ENCODE data around the gene COQ7.
A peak's percentile ranks its signal among the peaks of the same experiment; 100 is the strongest.

Gene COQ7

DNA sequence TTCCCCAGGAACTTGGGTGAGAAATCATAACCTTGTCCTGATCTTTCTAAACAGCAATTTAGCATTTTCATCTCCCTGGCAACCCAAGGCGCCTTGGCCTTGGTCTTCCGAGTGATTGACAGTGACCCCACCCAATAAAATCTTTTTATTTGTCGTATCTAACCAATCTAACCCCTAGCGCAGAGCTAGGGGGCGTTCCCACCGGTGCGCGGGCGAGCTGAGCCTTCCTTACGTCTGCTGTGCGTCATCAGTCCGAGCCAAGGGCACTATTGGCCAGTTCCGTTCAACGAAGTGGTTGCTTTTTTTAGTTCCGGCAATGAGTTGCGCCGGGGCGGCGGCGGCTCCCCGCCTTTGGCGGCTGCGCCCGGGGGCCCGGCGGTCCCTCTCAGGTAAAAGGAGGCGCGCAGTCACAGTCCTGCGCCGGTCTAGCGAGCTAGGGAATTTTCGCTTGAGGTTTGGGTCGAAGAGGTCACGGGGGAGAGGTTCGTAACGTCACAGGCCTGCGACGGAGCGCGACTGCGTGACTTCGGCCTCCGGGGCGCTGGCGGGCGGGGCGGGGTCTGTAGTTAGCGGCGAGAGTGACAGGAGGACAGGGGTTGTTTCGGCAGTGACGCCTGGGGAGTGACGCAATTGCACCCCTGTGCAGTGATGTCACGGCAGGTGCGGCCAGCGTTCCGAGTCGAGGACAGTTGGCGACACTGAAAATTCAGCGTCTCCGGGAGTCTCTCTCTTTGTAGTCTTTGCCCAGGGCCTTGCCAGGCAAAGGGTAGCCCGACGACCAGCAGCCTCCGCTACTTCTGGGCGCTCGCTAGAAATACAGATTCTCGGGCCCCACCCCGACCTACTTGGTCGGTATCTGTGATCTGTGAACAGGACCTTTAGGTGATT, at the start of gene COQ7:
Gene COQ7, plus strand, starts transcription at position 266 of the 888 bp plus-strand sequence. Its CDS starts 51 bp downstream, at position 317.
- DNase-seq (ENCODE audit: low read depth in 2 of 2): peak; percentile 92 to 95

DNA sequence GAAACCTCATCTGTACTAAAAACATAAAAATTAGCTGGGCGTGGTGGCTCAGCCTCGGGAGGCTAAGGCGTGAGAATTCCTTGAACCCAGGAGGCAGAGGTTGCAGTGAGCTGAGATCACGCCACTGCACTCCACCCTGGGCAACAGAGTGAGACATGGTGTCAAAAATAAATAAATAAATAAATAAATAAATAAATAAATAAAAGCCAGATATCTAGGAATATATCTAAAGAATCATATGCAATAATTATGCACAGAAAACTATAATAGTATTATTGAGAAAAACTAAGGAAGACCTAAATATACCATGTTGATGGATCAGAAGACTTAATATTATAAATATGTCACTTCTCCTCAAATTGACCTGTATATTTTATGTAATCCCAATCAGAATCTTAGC, 46.7 kb upstream of the COQ7 start:
- no peak for DNase-seq (ENCODE audit: low read depth in 2 of 2)

DNA sequence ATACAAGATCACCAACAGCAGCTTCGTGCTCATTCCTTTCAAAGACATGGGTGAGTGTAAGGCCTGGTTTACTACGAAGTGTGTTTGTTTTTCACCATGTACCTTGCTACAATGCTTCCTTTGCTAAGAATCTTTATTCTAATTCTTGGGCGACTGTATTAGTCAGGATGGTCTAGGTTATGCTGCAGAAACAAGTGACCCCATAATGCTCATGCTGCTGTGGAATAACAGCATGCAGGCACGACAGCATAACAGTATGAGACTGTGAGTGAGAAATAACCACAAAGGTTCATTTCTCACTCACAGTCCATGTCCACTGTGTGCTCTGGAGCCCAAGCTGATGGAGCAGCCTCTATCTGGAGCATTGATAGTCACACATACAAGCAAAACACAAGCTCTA, 45.7 kb upstream of the COQ7 start:
- DNase-seq (ENCODE audit: low read depth in 2 of 2): no peak

DNA sequence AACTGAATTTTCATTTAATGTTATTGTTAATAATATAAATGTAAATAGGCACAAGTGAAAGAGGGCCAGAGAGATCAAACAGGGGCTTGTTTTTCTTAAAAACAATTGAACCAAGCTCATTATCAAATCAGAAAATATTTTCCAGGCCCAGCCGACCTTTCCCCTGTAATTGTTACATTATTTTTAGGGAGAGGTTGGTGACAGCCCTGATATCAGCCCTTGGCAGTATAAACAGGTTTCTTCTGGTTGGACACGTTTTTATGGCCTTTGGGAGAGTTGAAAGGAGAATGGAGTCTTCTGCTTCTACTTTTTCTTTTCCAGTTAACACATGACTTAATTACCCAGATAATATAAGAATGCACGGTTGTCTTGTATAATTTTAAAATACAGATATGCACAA, 40.0 kb upstream of the COQ7 start:
- DNase-seq (ENCODE audit: low read depth in 2 of 2): no peak

DNA sequence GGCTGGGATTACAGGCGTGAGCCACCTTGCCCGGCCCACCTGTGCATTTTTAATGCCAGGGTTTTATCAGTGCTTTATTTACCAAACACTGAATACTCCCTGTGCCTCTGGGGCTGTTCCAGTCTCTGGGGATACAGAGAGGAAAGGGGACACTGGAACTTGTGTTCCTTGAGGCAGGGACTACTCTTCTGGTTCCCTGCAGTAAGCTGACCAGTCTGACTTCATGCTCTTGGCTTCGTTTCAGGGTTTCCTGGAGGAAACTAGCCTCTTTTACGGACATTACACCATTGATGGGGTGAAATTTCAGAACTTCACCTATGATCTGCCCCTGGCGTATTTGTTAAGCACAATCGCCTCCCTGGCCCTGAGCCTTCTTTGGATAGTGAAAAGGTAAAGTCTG, 37.4 kb upstream of the COQ7 start:
- no peak for DNase-seq (ENCODE audit: low read depth in 2 of 2)

DNA sequence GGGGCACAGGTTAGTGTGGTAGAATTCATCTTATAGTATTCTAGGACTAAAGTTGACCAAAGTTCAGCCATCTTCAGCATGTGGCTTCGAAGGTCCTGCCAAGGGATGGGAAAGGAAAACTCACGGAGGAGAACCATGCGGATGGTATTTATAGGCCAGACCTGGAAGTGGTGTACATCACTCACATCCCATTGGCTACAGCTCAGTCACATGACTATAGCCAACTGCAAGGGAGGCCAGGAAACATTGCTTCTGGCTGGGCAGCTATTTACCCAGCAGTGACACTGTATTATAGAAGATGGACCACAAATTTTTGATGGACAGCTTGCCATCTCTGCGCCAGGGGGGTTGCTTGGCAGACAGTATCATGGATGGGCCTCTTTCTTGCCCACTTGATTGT, 35.7 kb upstream of the COQ7 start:
- DNase-seq (ENCODE audit: low read depth in 2 of 2): no peak

DNA sequence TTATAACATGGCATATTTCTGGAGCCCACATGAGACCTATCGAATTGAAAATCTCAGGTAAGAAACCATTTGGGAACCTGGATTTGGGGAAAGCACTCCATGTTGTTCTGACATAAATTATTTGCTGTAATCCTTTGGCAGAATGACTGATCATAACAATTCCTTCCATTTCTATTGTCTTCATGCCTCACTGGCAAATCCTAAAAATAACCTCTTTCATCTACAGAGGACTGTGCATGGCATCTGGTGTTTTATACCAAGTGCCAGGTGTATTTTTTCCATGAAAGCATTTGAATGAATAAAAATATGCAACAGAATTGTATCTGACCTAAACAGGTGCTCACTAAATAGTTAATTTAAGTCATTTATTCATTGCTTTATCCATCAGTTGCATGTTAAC, 33.7 kb upstream of the COQ7 start:
- DNase-seq (ENCODE audit: low read depth in 2 of 2): no peak

DNA sequence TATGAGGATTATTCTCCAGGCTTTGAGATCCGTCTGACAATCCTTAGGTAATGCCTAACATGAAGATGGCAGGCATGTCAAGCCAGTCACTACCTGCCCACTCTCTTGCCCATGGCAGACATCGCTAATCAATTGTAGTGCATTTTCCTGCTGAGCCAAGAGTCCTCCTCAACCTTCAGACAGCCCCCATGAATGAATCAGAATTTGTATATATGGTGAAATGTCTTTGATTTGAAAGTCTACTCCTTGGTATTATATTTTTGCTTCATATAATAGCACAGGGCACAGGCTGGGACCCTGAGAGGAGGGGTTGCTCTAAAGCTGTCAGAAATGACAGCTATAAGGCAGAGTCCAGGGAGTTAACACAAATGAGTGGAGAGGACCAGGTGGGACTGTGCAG, 27.0 kb upstream of the COQ7 start:
- DNase-seq (ENCODE audit: low read depth in 2 of 2): no peak

DNA sequence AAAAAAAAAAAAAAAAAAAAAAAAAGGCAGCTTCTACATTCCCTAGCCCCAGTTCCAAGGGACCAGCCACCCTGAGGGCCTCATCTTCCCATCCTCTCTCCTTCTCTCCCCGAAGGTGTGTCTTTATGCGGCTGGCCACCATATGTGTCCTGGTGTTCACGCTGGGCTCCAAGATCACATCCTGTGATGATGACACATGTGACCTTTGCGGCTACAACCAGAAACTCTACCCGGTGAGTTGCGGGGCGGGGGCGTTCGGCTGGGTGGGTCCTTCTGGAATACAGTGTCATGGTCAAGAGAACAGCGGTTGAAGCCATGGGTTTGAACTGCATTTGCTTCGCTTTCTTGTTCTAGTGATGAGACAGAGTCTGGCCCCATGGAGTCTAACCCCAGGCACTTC, 22.6 kb upstream of the COQ7 start:
- no peak for DNase-seq (ENCODE audit: low read depth in 2 of 2)

DNA sequence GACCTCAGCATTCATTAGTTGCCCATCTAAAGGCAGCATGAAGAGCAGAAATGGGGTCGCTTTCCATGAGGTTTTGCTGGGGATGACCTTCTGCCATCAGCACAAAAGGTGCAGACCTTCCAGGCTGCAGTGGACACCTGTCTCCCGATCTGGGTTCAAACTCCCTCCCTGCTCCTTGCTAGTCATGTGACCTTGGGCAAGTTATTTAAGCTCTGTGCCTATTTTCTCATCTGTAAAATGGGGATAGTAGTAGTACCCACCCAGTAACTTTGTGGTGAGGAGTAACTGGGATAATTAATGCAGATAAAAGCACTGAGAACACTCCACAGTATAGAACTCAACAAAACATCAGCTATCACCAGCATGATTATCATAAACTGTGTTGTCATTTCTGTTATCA, 21.4 kb upstream of the COQ7 start:
- DNase-seq (ENCODE audit: low read depth in 2 of 2): no peak

DNA sequence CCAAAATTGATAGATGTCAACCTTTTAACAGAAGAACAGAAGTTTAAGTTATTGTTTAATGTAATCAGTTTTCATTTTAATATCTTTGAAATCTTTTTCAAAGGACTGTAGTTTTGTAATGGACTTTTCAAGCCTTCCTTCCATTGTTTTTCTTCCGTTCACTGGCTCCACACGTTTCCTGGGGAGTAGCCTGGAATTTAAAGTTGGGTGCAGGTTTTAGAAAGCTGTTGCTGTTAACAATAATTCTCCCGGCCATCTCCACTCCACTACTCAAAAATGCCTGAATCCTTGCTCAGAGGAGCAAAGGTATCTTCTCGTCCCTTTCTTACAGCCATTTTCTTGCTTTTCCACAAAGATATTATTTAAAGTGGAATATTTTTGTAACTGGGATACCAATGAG, 4.7 kb upstream of the COQ7 start:
- no peak for DNase-seq (ENCODE audit: low read depth in 2 of 2)

DNA sequence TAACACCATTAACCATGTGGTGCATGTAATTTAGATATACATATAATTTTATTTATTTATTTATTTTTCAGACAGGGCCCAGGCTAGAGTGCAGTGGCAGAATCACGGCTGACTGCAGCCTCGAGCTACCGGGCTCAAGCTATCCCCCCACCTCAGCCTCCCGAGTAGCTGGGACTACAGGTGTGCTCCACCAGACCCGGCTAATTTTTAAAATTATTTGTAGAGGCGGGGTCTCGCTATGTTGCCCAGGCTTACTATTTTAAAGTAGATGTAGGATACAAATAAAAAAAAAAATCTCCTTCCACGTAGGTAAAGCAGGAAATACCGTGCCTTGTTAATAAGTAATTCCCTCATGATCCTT, 446 bp upstream of the COQ7 start:
- no peak for DNase-seq (ENCODE audit: low read depth in 2 of 2)

DNA sequence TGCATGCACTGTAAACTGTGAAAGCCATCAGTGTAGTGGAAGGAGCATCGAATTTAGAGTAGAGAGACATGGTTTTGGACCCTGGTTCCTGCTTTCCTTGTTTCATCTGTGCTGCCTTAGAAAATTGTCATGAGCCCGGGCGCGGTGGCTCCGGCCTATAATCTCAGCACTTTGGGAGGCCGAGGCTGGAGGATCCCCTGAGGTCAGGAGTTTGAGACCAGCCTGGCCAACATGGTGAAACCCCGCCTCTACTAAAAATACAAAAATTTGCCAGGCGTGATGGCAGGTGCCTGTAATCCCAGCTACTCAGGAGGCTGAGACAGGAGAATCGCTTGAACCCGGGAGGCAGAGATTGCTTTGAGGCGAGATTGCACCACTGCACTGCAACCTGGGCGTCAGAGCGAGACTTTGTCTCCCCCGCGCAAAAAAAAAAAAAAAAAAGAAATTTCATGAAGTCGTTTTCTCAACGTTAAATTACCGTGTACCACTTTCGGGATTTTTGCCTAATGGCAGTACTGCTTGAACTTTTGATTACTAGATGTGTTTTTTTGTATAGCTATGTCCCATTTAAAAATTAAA, 912 bp downstream of the COQ7 start:
- no peak for DNase-seq (ENCODE audit: low read depth in 2 of 2)

DNA sequence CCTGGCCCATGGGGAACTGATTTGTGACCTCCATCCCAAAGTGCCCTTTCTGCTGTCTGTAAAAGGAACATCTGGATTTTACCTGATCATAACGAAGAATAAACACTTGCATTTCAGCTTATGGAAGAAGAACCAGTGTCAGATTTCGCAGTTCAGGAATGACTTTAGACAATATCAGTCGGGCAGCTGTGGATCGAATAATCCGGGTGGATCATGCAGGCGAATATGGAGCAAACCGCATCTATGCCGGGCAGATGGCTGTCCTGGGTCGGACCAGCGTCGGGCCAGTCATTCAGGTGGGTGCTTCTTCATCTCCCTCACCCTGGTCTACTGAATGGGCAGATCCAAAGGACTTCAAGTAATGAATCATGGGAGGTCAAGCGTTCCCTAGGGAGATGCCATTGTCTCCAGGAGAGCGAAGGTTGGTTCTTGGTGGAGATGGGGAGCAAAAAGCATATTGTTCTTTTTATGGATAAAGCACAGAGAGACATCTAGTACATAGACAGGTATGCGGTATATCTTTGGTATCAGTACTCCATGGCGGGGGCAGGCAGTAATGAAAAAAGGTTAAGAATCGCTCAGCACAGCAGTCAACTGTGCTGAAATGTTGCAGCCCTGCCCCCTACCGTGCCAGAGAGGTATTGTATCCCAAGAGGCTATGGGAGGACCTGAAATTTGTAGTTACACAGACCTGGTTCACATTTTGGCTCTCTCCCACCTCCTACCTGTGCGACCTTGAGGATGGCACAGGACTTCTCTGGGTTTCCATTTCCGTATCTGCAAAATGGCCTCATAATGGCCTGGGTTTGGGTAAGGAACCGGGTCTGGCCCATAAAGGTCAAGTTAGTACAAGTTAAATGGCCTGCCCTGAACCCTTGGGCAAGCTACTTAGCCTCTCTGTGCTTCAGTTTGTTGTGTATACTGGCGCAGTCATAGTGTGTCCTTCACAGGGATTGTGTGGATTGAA, 4.7 kb downstream of the COQ7 start:
- DNase-seq (ENCODE audit: low read depth in 2 of 2): peak; percentile 3 to 27

DNA sequence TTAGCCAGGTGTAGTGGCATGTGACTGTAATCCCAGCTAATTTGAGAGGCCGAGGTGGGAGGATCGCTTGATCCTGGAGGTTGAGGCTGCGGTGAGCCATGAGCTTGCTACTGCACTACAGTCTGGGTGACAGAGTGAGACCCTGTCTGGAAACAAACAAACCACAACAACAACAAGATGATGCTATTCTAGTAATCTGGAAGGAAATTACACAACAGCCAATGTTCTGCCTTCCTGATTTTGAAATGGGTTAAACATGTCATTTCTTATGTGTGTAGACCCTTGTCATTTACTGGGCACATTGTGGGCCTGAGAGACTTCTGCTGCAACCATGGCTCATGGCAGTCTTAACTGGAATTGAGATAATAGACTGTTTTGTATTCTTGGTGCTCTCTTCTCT, 5.9 kb downstream of the COQ7 start:
- DNase-seq (ENCODE audit: low read depth in 2 of 2): no peak

DNA sequence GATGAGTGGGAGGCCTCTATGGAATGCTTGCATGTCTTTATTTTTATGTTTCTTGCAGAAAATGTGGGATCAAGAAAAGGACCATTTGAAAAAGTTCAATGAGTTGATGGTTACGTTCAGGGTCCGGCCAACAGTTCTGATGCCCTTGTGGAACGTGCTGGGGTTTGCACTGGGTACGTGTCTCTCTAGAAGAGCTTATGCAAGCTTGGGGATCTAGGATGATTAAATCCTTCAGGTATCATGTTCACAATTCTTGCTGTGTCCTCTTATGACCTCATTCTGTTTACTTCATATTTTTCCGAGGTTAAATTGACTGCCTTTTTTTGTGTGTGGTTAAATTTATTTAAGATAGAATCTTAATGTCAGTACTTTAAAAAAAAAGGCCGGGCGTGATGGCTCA, 6.4 kb downstream of the COQ7 start:
- no peak for DNase-seq (ENCODE audit: low read depth in 2 of 2)

DNA sequence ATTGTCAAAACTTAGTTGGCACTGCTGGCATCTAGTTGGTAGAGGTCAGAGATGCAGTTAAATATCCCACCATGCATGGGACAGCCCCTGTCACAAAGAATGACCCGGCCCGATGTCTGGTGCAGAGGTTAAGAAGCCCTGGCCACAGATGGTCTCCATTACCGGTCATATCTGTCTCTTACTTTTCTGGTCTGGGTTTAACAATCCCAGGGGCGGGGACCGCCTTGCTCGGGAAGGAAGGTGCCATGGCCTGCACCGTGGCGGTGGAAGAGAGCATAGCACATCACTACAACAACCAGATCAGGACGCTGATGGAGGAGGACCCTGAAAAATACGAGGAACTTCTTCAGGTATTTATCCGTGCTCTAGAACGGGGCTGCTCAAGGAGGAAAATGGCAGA, 8.1 kb downstream of the COQ7 start:
- DNase-seq (ENCODE audit: low read depth in 2 of 2): no peak

DNA sequence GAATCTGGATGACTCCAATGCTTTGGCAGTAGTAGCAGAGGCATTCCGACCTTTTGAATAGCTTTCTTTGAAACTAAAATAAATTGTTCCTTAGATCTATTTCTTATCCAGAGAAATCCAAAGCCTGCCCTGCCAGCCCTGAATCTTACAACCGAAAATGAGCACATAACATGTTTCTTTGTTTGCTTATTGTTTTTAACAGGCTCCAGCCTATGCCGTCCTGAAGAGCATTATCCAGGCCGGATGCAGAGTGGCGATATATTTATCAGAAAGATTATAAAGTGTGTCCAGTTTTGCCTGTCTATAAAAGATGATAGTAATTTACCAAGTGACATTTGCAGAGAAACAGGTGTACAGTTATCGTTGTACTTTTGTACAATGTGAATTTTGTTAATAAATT, 10.5 kb downstream of the COQ7 start:
- DNase-seq (ENCODE audit: low read depth in 2 of 2): no peak

DNA sequence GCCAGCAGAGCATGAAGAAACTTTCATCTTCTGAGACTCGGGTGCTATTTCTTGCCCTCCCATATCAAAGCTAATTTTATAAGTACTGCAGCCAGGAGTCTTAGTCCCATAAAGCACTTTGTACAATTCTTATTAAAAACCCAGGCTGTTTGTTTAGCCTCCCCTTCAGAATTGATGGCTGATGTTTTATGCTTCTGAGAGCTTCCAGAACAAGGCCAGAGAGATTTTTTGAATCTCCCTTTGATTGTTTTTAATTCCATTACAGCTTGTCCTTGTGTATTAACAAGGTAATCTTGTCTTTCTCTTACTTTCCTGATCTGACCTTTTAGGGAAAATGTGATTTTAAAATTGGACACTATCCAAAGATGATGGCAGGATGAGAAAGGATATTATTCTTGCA, 16.3 kb downstream of the COQ7 start:
- DNase-seq (ENCODE audit: low read depth in 2 of 2): no peak

DNA sequence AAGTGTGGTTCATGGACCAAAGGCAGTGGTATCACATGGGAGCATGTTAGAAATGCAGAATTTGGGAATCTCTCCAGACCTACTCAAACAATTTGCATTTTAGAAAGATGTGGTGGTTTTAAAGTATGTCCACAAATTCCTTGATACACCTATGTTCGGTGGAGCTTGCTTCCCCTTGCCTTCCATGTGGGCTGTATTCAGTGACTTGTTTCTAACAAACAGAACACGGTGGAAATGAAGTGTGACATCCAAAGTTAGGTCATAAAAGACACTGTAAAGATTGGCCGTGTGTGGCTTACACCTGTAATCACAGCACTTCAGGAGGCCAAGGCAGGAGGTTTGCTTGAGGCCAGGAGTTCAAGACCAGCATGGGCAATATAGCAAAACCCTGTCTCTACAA, 16.7 kb downstream of the COQ7 start:
- no peak for DNase-seq (ENCODE audit: low read depth in 2 of 2)

DNA sequence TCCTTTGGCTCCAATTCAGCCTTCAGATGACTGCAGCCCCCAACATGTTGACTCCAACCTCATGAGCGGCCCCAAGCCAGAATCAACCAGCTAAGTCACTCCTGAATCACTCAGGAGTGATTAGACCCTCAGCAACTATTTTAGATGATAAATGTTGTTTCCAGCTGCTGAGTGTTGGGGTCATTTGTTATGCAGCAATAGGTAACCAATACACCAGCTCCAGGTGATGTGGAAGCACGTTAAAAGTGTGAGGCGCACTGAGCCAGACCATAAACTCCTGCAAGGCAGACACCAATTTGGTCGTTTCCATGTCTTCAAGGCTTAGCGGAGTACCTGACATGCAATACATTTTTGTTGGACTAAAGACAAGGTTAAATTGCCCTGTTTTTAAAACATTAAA, 17.5 kb downstream of the COQ7 start:
- DNase-seq (ENCODE audit: low read depth in 2 of 2): no peak

DNA sequence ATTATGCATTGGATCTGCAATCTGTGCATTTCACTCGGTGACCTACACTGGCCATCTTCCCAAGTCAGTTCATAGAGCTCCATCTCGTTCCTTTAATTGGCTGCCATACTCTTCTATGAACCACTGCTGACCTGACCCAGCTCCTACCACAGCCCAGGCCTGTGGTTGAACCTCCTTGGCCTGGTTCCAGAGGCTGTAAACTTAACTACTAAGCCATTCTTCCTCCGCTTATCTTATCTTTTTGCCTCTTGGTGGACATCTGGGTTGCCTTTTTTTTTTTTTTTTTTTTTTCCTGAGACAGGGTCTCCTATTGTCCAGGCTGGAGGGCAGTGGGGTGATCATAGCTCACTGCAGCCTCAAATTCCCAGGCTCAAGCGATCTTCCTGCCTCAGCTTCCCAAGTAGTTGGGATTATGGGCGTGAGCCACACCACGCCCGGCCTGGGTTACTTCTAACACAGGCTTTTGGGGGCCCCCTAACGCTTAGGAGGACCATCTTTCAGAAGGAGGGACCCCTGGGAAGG, 18.3 kb downstream of the COQ7 start:
- no peak for DNase-seq (ENCODE audit: low read depth in 2 of 2)

Measured in stimulated activated CD4-positive, alpha-beta T cell treated with anti-CD3 and anti-CD28 coated beads, Interleukin-1b, Interleukin-23, amount 100 ng/mL, for 1 hour (primary cell).